Loucy (cell line): ENCODE measurements around the gene MCAM.

ENCODE experiments used
- H2AFZ ChIP-seq: fragments of 200-600 bp; sonication (generic); 2 replicates; pipeline ENCODE4 v1.6.0; 2016; ENCODE audit warnings: antibody characterized with exemption, mild to moderate bottlenecking, low read length, moderate library complexity
- H3F3A ChIP-seq: fragments of 200-600 bp; 2 replicates; pipeline ENCODE4 v1.6.0; 2016; ENCODE audit warnings: antibody characterized with exemption, low read depth, mild to moderate bottlenecking
- H3K27me3 ChIP-seq: fragments of 200-600 bp; sonication (generic); 2 replicates; pipeline ENCODE4 v1.6.1; 2014; ENCODE audit warnings: low read length, mild to moderate bottlenecking; ENCODE audit not compliant: insufficient read depth, poor library complexity, severe bottlenecking
- H3K36me3 ChIP-seq: fragments of 200-600 bp; sonication (generic); 2 replicates; pipeline ENCODE4 v1.6.1; 2016; ENCODE audit warnings: low read length; ENCODE audit not compliant: insufficient read depth
- H3K4me1 ChIP-seq: fragments of 200-600 bp; sonication (generic); 2 replicates; pipeline ENCODE4 v1.5.1; 2014; ENCODE audit warnings: low read length, mild to moderate bottlenecking; ENCODE audit not compliant: insufficient read depth, poor library complexity, severe bottlenecking
- H3K4me2 ChIP-seq: fragments of 200-600 bp; sonication (generic); 2 replicates; pipeline ENCODE4 v1.6.0; 2014; ENCODE audit warnings: antibody characterized with exemption, low read length, low read depth, mild to moderate bottlenecking; ENCODE audit not compliant: poor library complexity, severe bottlenecking
- H3K4me3 ChIP-seq: fragments of 200-600 bp; sonication (generic); 2 replicates; pipeline ENCODE4 v1.5.1; 2014; ENCODE audit warnings: low read length, mild to moderate bottlenecking, mixed read lengths; ENCODE audit not compliant: poor library complexity, severe bottlenecking
- H3K79me2 ChIP-seq: fragments of 200-600 bp; sonication (generic); 2 replicates; pipeline ENCODE4 v1.6.1; 2014; ENCODE audit warnings: low read length; ENCODE audit not compliant: insufficient read depth
- H3K9ac ChIP-seq: fragments of 200-600 bp; sonication (generic); 2 replicates; pipeline ENCODE4 v1.6.0; 2014; ENCODE audit warnings: mild to moderate bottlenecking, low read depth, low read length, moderate library complexity; ENCODE audit not compliant: poor library complexity, severe bottlenecking
- H3K9me2 ChIP-seq: fragments of 200-600 bp; sonication (generic); replicated peaks from 2 replicates; pipeline ENCODE4 v1.6.1; 2016; ENCODE audit warnings: low read depth, low read length, mixed read lengths
- H3K9me3 ChIP-seq: fragments of 200-600 bp; sonication (generic); 2 replicates; pipeline ENCODE4 v1.6.1; 2014; ENCODE audit warnings: mild to moderate bottlenecking, antibody characterized with exemption, low read length, low read depth; ENCODE audit not compliant: insufficient read depth
- H4K20me1 ChIP-seq: fragments of 200-600 bp; sonication (generic); 2 replicates; pipeline ENCODE4 v1.6.0; 2014; ENCODE audit warnings: antibody characterized with exemption, low read length, mild to moderate bottlenecking; ENCODE audit not compliant: insufficient read depth, poor library complexity, severe bottlenecking
- CTCF ChIP-seq: fragments of 200-600 bp; sonication (generic); conservative IDR thresholded peaks from 2 replicates; pipeline ENCODE4 v1.5.1; 2014; ENCODE audit warnings: mild to moderate bottlenecking, antibody characterized with exemption, low read length
- EZH2phosphoT487 ChIP-seq: fragments of 200-600 bp; IDR thresholded peaks from 2 replicates; pipeline ENCODE4 v1.6.1; 2018; ENCODE audit warnings: antibody characterized with exemption, mild to moderate bottlenecking, moderate library complexity, borderline replicate concordance

Gene MCAM

DNA sequence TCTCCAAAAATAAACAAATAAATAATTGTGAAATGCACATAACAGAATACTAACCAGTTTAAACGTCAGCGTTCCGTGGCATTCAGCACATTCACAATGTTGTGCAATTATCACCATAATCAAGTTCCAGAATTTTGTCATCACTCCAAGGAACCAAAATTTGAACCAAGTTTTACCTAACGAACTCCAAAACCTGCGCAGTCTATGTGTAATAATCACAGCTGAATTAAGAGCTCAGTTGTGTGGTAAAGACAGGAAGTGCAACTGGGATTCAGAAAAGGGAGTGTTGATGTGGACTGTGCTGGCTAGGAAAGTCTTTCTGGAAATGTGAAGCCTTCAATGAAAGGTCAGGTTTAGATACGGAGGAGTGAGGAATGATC lies 5.4 kb upstream of the MCAM start:
- no peaks in the 10 kb centered on the region for H3F3A ChIP-seq
- H3K4me3 ChIP-seq, result no peak overlapping the region
- H3K36me3 ChIP-seq, result no peaks in the 10 kb centered on the region
- no peak overlapping the region for H3K4me2 ChIP-seq
- H3K4me1 ChIP-seq, result peaks cover 15% of the 10 kb centered on the region
- no peaks in the 10 kb centered on the region for H3K9me2 ChIP-seq
- H3K9ac ChIP-seq, result no peak overlapping the region
- no peaks in the 10 kb centered on the region for H4K20me1 ChIP-seq
- TF ChIP-seq CTCF, result no peak
- no peak for TF ChIP-seq EZH2phosphoT487
- no peak overlapping the region for H2AFZ ChIP-seq
- no peaks in the 10 kb centered on the region for H3K79me2 ChIP-seq
- H3K27me3 ChIP-seq, result no peaks in the 10 kb centered on the region
- no peaks in the 10 kb centered on the region for H3K9me3 ChIP-seq

DNA sequence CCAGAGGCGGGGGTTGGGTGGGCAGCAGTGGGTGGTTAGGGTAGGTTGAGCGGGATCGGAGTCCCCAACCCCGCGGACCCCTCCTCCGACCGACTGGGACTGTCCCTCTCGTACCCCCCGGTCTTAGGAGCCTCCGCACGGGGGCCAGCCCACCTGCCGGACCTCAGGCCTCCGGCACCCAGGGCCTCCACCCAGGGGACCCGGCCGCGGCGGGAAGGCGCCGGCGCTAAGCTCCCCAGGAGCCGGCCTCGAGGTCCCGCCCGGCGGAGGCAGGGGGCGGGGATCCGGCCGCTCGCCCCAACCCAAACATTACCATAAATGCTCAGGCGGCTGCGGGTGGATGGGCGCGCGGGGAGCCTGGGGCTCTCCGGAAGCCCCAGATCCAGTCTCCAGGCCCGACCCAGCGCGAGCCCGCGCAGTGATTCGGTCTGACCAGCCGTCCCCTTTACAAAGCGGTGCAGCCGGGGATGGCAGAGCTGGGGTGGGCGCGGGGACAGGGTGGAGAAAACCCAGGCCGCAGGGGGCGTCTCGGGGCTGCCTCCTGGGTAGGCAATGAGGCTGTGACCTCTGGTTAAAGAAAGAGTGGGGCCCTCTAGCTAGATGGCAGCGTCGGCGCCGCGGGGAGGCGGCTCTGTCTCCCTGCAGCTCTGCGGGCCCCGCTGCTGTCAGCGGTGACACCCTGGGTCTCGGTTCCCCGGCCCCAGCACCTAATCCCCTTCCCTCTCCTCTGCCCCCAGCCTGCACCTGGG lies 4.0 kb upstream of the MCAM start:
- Histone ChIP-seq H3F3A (no peaks in the 10 kb centered on the region), H3K79me2 (no peaks in the 10 kb centered on the region), H4K20me1 (no peaks in the 10 kb centered on the region), H3K9me2 (no peaks in the 10 kb centered on the region), H3K4me3 (peak overlapping the region; percentile 85), H3K9me3 (no peaks in the 10 kb centered on the region), H3K27me3 (peaks cover 6% of the 10 kb centered on the region), H3K9ac (peak overlapping the region; percentile 84), H3K4me1 (peaks cover 15% of the 10 kb centered on the region), H2AFZ (peak overlapping the region; percentile 99), H3K36me3 (no peaks in the 10 kb centered on the region), H3K4me2 (peak overlapping the region; percentile 94)
- TF ChIP-seq EZH2phosphoT487, result no peak

- no peaks in the 10 kb centered on the region for H4K20me1 ChIP-seq
- no peaks in the 10 kb centered on the region for H3K9me3 ChIP-seq
- TF ChIP-seq EZH2phosphoT487 (no peak), CTCF (no peak)
- H3K4me1 ChIP-seq, result peaks cover 15% of the 10 kb centered on the region
- H2AFZ ChIP-seq, result peak overlapping the region; percentile 99
- peaks cover 6% of the 10 kb centered on the region for H3K27me3 ChIP-seq
- no peaks in the 10 kb centered on the region for H3F3A ChIP-seq
- peak overlapping the region; percentile 84 for H3K9ac ChIP-seq
- no peaks in the 10 kb centered on the region for H3K9me2 ChIP-seq
- H3K4me3 ChIP-seq, result peak overlapping the region; percentile 85
- no peaks in the 10 kb centered on the region for H3K79me2 ChIP-seq
- H3K4me2 ChIP-seq, result peak overlapping the region; percentile 94
- no peaks in the 10 kb centered on the region for H3K36me3 ChIP-seq
Observed at GRCh38 chr11:119320240-119320775, 3.4 kb upstream of the MCAM start.
